Mesothelial cell of epicardium (in vitro differentiated cells): Measurements from ENCODE around the gene AREG. TPM values are rescaled to one million over a fixed set of nuclear protein-coding genes. Genes with fewer than 3 reads are reported as not detected.

Experiments used
- DNase-seq, 2 experiments: peaks; one replicate each; pipeline ENCODE4 v3.0.0; 2021; ENCODE audit warnings: low spot score in 2 of 2; ENCODE audit not compliant: unreplicated experiment in 2 of 2
- H3K27ac Mint-ChIP-seq: 2 replicates; pipeline ENCODE4 v1.8.0; 2021; ENCODE audit warnings: mixed read lengths
- H3K27me3 Mint-ChIP-seq: 2 replicates; pipeline ENCODE4 v1.8.0; 2021; ENCODE audit warnings: low read depth, mixed read lengths
- H3K36me3 Mint-ChIP-seq: 2 replicates; pipeline ENCODE4 v1.8.0; 2021; ENCODE audit warnings: mixed read lengths
- H3K4me1 Mint-ChIP-seq: 2 replicates; pipeline ENCODE4 v1.8.0; 2021; ENCODE audit warnings: mixed read lengths
- H3K4me3 Mint-ChIP-seq: 2 replicates; pipeline ENCODE4 v1.8.0; 2021; ENCODE audit warnings: mild to moderate bottlenecking, moderate library complexity, mixed read lengths
- H3K9me3 Mint-ChIP-seq: 2 replicates; pipeline ENCODE4 v1.8.0; 2021; ENCODE audit warnings: mixed read lengths
- total RNA-seq: library from RNA; stranded (reverse); gene quantifications from 3 replicates; pipeline ENCODE4 v1.2.1, GENCODE V29; 2021
- TF ChIP-seq, protein P1 (sequence below): fragments of 200-600 bp; sonication (generic); IDR thresholded peaks from one replicate; pipeline ENCODE4 v1.5.0; 2021; ENCODE audit warnings: antibody characterized with exemption; ENCODE audit not compliant: unreplicated experiment

AREG gene
- total RNA-seq, 1 donor from 2014 or later = 1.5 TPM

DNA sequence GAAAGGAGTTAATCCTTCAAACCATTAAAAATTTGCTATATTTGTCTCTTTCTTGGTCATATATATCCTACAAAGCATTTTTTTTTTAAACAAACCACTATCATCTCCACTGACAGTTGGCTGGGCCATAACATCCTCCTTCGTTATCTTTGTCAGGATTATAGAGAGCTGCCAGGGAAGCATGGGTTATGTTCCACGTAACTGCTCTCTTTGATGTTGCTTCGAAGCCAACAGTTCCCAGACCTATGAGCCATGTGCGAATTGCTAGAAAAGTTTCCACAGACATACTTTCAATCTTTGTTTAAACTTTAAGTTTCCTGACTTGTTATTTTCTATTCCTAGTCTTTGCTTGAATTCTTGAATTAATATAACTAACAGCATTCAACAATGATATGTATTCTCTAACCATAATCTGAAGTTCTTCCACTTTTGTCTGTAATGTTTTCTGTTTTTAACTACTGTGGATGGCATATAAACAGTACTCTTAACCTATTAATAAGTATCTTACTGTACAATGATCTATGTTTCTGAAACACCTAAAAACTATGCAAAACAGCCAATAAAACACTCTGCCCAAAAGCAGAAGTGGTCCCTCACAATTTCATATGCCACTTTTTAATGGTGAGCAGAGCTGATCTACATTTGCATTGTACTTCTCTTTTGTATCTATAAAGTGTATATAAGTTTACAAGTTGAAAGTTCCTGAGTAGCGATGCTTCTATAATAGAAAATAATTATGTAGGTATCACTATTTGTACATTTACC lies 42.1 kb upstream of the AREG start:
- peaks cover 6% of the 10 kb centered on the region for H3K9me3 Mint-ChIP-seq
- no peak overlapping the region for H3K4me3 Mint-ChIP-seq
- no peaks in the 10 kb centered on the region for H3K36me3 Mint-ChIP-seq
- H3K27me3 Mint-ChIP-seq = no peaks in the 10 kb centered on the region
- H3K27ac Mint-ChIP-seq = peak overlapping the region; percentile 79
- H3K4me1 Mint-ChIP-seq = peaks cover 36% of the 10 kb centered on the region
- TF ChIP-seq, protein P1, sequence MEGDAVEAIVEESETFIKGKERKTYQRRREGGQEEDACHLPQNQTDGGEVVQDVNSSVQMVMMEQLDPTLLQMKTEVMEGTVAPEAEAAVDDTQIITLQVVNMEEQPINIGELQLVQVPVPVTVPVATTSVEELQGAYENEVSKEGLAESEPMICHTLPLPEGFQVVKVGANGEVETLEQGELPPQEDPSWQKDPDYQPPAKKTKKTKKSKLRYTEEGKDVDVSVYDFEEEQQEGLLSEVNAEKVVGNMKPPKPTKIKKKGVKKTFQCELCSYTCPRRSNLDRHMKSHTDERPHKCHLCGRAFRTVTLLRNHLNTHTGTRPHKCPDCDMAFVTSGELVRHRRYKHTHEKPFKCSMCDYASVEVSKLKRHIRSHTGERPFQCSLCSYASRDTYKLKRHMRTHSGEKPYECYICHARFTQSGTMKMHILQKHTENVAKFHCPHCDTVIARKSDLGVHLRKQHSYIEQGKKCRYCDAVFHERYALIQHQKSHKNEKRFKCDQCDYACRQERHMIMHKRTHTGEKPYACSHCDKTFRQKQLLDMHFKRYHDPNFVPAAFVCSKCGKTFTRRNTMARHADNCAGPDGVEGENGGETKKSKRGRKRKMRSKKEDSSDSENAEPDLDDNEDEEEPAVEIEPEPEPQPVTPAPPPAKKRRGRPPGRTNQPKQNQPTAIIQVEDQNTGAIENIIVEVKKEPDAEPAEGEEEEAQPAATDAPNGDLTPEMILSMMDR = no peak
- no peak for DNase-seq

DNA sequence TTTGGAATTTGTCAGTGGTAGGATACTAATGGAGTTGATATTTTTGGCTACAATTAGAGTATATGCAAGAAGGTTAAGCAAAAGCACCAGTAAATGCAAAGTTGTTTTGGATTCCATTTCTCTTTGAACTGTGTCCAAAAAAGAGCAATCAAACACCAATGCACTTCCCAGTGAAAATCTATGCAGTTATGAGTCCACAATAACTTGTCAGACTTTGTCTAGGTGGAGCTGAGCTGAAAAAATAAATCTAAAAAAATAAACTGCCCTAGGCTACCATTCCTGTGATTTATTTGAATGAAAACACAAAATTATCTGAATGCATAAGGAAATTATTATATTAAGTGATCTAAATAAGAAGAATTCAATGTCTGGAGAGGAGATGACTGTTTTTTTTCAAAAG lies 37.0 kb upstream of the AREG start:
- Mint-ChIP-seq H3K4me3 (no peak overlapping the region), H3K4me1 (peaks cover 68% of the 10 kb centered on the region), H3K36me3 (no peaks in the 10 kb centered on the region), H3K27me3 (no peaks in the 10 kb centered on the region), H3K9me3 (no peaks in the 10 kb centered on the region), H3K27ac (peak overlapping the region; percentile 77)
- TF ChIP-seq, protein P1 = no peak
- no peak for DNase-seq

- Mint-ChIP-seq H3K4me3 (no peak overlapping the region), H3K27ac (peak overlapping the region; percentile 77), H3K36me3 (no peaks in the 10 kb centered on the region), H3K27me3 (no peaks in the 10 kb centered on the region), H3K4me1 (peaks cover 62% of the 10 kb centered on the region), H3K9me3 (no peaks in the 10 kb centered on the region)
- TF ChIP-seq, protein P1 = no peak
- DNase-seq = no peak
Measured at GRCh38 chr4:74408639-74409038, 36.3 kb upstream of the AREG start.

DNA sequence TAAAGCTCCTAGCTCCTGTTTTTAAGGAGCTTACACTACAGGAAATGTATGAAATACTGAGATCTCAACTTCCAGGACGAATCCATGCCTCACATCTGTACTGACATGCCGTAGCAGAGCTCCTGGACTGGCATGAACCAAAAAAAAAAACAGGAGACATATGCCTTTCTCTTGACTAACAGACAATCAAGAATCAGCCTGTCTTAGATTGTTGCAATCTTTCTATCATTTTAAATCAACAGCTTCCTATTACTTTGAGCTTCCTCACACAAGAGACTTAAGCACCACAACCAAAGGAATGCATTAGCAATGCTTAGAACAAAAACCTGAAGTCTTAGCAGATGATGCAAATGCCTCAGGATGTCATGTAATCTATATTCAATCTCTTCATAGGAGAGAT lies 34.7 kb upstream of the AREG start:
- H3K4me1 Mint-ChIP-seq = peaks cover 62% of the 10 kb centered on the region
- no peaks in the 10 kb centered on the region for H3K36me3 Mint-ChIP-seq
- TF ChIP-seq, protein P1 = no peak
- H3K27me3 Mint-ChIP-seq = no peaks in the 10 kb centered on the region
- no peak for DNase-seq
- H3K4me3 Mint-ChIP-seq = no peak overlapping the region
- H3K27ac Mint-ChIP-seq = peak overlapping the region; percentile 84
- H3K9me3 Mint-ChIP-seq = no peaks in the 10 kb centered on the region

DNA sequence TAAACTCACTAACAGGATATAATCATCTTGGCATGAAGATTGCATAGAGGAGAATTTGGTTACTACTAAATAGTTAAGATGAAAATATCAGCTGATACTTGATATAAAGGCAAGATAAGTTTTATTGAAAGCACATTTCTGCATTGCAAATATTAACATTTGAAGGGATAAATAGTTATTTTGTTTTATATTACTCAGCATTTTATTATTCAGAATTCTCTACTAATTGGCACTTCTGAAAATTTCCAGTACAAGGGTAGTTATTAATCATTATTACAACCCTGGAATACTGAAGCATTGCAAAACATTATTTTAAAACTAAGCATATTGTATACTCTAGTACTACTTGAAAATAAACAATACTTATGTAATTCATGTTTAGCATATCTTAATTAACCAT lies 32.7 kb upstream of the AREG start:
- Mint-ChIP-seq H3K36me3 (no peaks in the 10 kb centered on the region), H3K9me3 (no peaks in the 10 kb centered on the region), H3K27ac (peak overlapping the region; percentile 43), H3K4me1 (peaks cover 64% of the 10 kb centered on the region), H3K4me3 (no peak overlapping the region), H3K27me3 (no peaks in the 10 kb centered on the region)
- TF ChIP-seq, protein P1 = no peak
- DNase-seq = no peak

- DNase-seq = no peak
- H3K27ac Mint-ChIP-seq = no peak overlapping the region
- TF ChIP-seq, protein P1 = no peak
- no peaks in the 10 kb centered on the region for H3K27me3 Mint-ChIP-seq
- H3K9me3 Mint-ChIP-seq = no peaks in the 10 kb centered on the region
- H3K4me3 Mint-ChIP-seq = no peak overlapping the region
- H3K36me3 Mint-ChIP-seq = no peaks in the 10 kb centered on the region
- peaks cover 55% of the 10 kb centered on the region for H3K4me1 Mint-ChIP-seq
Measured at GRCh38 chr4:74413265-74413664, 31.7 kb upstream of the AREG start.
